Measurements from ENCODE around the gene ONECUT1.

Gene ONECUT1

GRCh38 chr15:52785672-52786406 is 4.3 kb downstream of the ONECUT1 start:
- Histone ChIP-seq H3K4me1 (ENCODE audit: control insufficient read depth in 1 of 2, insufficient read depth in 1 of 2, low read depth in 1 of 2, low read length in 1 of 2) (peaks cover 13 to 15% of the 10 kb centered on the region in 2 experiments), H3K27ac (no peak overlapping the region), H3K27me3 (peaks cover 100% of the 10 kb centered on the region), H3K4me3 (ENCODE audit: low read depth in 1 of 2, low read length in 1 of 2) (no peak overlapping the region), H3K9me3 (no peaks in the 10 kb centered on the region), H3K36me3 (no peaks in the 10 kb centered on the region)
- TF ChIP-seq CTCF (IDR thresholded peaks at IDR 0.05), result no peak

- H3K9me3 ChIP-seq, result no peaks in the 10 kb centered on the region
- H3K4me3 ChIP-seq (ENCODE audit: low read depth in 1 of 2, low read length in 1 of 2), result no peak overlapping the region
- peaks cover 94% of the 10 kb centered on the region for H3K27me3 ChIP-seq
- H3K36me3 ChIP-seq, result no peaks in the 10 kb centered on the region
- peaks cover 17 to 18% of the 10 kb centered on the region in 2 experiments for H3K4me1 ChIP-seq (ENCODE audit: control insufficient read depth in 1 of 2, insufficient read depth in 1 of 2, low read depth in 1 of 2, low read length in 1 of 2)
- TF ChIP-seq CTCF (IDR thresholded peaks at IDR 0.05), result no peak
- H3K27ac ChIP-seq, result no peak overlapping the region
Observed at GRCh38 chr15:52784799-52785671, 5.1 kb downstream of the ONECUT1 start.

GRCh38 chr15:52783929-52784798 is 6.0 kb downstream of the ONECUT1 start:
- TF ChIP-seq CTCF (IDR thresholded peaks at IDR 0.05), result no peak
- peaks cover 92% of the 10 kb centered on the region for H3K27me3 ChIP-seq
- no peaks in the 10 kb centered on the region for H3K36me3 ChIP-seq
- peaks cover 11 to 14% of the 10 kb centered on the region in 2 experiments for H3K4me1 ChIP-seq (ENCODE audit: control insufficient read depth in 1 of 2, insufficient read depth in 1 of 2, low read depth in 1 of 2, low read length in 1 of 2)
- H3K9me3 ChIP-seq, result no peaks in the 10 kb centered on the region
- no peak overlapping the region for H3K4me3 ChIP-seq (ENCODE audit: low read depth in 1 of 2, low read length in 1 of 2)
- H3K27ac ChIP-seq, result no peak overlapping the region

GRCh38 chr15:52783191-52783829 is 6.8 kb downstream of the ONECUT1 start:
- Histone ChIP-seq H3K27ac (no peak overlapping the region), H3K9me3 (no peaks in the 10 kb centered on the region), H3K4me3 (ENCODE audit: low read depth in 1 of 2, low read length in 1 of 2) (no peak overlapping the region), H3K36me3 (no peaks in the 10 kb centered on the region), H3K4me1 (ENCODE audit: control insufficient read depth in 1 of 2, insufficient read depth in 1 of 2, low read depth in 1 of 2, low read length in 1 of 2) (peaks cover 11 to 12% of the 10 kb centered on the region in 2 experiments), H3K27me3 (peaks cover 88% of the 10 kb centered on the region)
- TF ChIP-seq CTCF (IDR thresholded peaks at IDR 0.05), result no peak

- H3K9me3 ChIP-seq, result no peaks in the 10 kb centered on the region
Observed at GRCh38 chr15:52782514-52782913, 7.6 kb downstream of the ONECUT1 start.

More at GRCh38 chr15:52782514-52782913, 7.6 kb downstream of the ONECUT1 start:
- TF ChIP-seq CTCF (IDR thresholded peaks at IDR 0.05), result no peak
- peaks cover 11 to 12% of the 10 kb centered on the region in 2 experiments for H3K4me1 ChIP-seq (ENCODE audit: control insufficient read depth in 1 of 2, insufficient read depth in 1 of 2, low read depth in 1 of 2, low read length in 1 of 2)
- H3K36me3 ChIP-seq, result no peaks in the 10 kb centered on the region
- peaks cover 88% of the 10 kb centered on the region for H3K27me3 ChIP-seq
- no peak overlapping the region for H3K4me3 ChIP-seq (ENCODE audit: low read depth in 1 of 2, low read length in 1 of 2)
- H3K27ac ChIP-seq, result no peak overlapping the region
